K562 (cell line): ENCODE results near the gene WFDC2.

ENCODE experiments used
- E2F4 ChIP-seq: sonication (generic); formaldehyde crosslinking; IDR thresholded peaks from 2 replicates; pipeline ENCODE4 v1.8.0; 2022; ENCODE audit warnings: mild to moderate bottlenecking, low read depth, missing genetic modification reagents
- GTF2E2 ChIP-seq: fragments of 200-800 bp; sonication (Bioruptor generic); IDR thresholded peaks from 2 replicates; pipeline ENCODE4 v1.6.1; 2016; ENCODE audit warnings: missing genetic modification characterization, missing compliant biosample characterization
- HMG20A ChIP-seq: fragments of 450-650 bp; formaldehyde crosslinking; conservative IDR thresholded peaks from 2 replicates; pipeline ENCODE4 v1.4.0; 2020; ENCODE audit warnings: mild to moderate bottlenecking, mixed read lengths
- KDM1A ChIP-seq, 2 experiments: fragments of 450-650 bp; IDR thresholded peaks; 2 replicates each; pipeline ENCODE4 v1.6.1; 2016; ENCODE audit warnings: mild to moderate bottlenecking in 2 of 2
- MEF2A ChIP-seq: IDR thresholded peaks from 2 replicates; pipeline ENCODE4 v1.6.1; 2011; ENCODE audit warnings: low read depth, mild to moderate bottlenecking, low read length, moderate library complexity; ENCODE audit not compliant: control insufficient read depth
- POLR2A ChIP-seq: fragments of 450-650 bp; conservative IDR thresholded peaks from 2 replicates; pipeline ENCODE4 v1.6.1; 2016
- POLR2AphosphoS5 ChIP-seq: IDR thresholded peaks from 2 replicates; pipeline ENCODE4 v1.6.1; 2011; ENCODE audit warnings: mild to moderate bottlenecking, low read depth, low read length, moderate library complexity; ENCODE audit not compliant: control insufficient read depth, insufficient read depth
- SFPQ ChIP-seq: fragments of 200-400 bp; formaldehyde crosslinking; IDR thresholded peaks from 2 replicates; pipeline ENCODE4 v1.6.1; 2017; ENCODE audit warnings: mild to moderate bottlenecking, low read depth, low read length, moderate library complexity
- SIN3A ChIP-seq, 2 experiments: fragments of 150-350 bp in 1 of 2; IDR thresholded peaks; 2 replicates each; pipeline ENCODE4 v1.6.1; 2011 to 2016; ENCODE audit warnings: borderline replicate concordance in 2 of 2, low read depth in 2 of 2, low read length in 2 of 2, mild to moderate bottlenecking in 2 of 2, moderate library complexity in 2 of 2; ENCODE audit not compliant: control insufficient read depth in 1 of 2
- SMAD1 ChIP-seq: fragments of 150-350 bp; IDR thresholded peaks from 2 replicates; pipeline ENCODE4 v1.6.1; 2014; ENCODE audit warnings: low read length, low read depth; ENCODE audit not compliant: partially characterized antibody
- TF ChIP-seq, protein P1 (sequence below), 3 experiments: IDR thresholded peaks in 2 of 3; conservative IDR thresholded peaks in 1 of 3; 2 replicates each; pipeline ENCODE4 v1.5.1; 2011 to 2012; ENCODE audit warnings: low read length in 3 of 3, mild to moderate bottlenecking in 3 of 3, control low read depth in 2 of 3, improper control_type of control experiment in 1 of 3, inconsistent platforms in 1 of 3, low read depth in 1 of 3, mixed read lengths in 1 of 3, moderate library complexity in 1 of 3; ENCODE audit not compliant: insufficient read depth in 2 of 3
- TF ChIP-seq, protein P2 (sequence below): sonication (generic); formaldehyde crosslinking; IDR thresholded peaks from 2 replicates; pipeline ENCODE4 v1.8.0; 2022; ENCODE audit warnings: missing genetic modification reagents, mild to moderate bottlenecking, borderline replicate concordance
- TF ChIP-seq, protein P3 (sequence below), 2 experiments: fragments of 250-450 bp in 1 of 2; fragments of 450-650 bp in 1 of 2; sonication (Bioruptor Pico) in 1 of 2; IDR thresholded peaks; 2 replicates each; pipeline versions ENCODE4 v1.6.1 to v1.8.0; 2016 to 2021; ENCODE audit warnings: mild to moderate bottlenecking in 2 of 2, moderate library complexity in 2 of 2, missing compliant biosample characterization in 1 of 2, missing genetic modification characterization in 1 of 2
- TF ChIP-seq, protein P4 (sequence below): fragments of 450-650 bp; IDR thresholded peaks from 2 replicates; pipeline ENCODE4 v1.7.1; 2018; ENCODE audit warnings: mild to moderate bottlenecking, low read depth; ENCODE audit not compliant: partially characterized antibody

GRCh38 chr20:45485388-45485787 is 15.8 kb downstream of the WFDC2 start:
- TF ChIP-seq, protein P1, sequence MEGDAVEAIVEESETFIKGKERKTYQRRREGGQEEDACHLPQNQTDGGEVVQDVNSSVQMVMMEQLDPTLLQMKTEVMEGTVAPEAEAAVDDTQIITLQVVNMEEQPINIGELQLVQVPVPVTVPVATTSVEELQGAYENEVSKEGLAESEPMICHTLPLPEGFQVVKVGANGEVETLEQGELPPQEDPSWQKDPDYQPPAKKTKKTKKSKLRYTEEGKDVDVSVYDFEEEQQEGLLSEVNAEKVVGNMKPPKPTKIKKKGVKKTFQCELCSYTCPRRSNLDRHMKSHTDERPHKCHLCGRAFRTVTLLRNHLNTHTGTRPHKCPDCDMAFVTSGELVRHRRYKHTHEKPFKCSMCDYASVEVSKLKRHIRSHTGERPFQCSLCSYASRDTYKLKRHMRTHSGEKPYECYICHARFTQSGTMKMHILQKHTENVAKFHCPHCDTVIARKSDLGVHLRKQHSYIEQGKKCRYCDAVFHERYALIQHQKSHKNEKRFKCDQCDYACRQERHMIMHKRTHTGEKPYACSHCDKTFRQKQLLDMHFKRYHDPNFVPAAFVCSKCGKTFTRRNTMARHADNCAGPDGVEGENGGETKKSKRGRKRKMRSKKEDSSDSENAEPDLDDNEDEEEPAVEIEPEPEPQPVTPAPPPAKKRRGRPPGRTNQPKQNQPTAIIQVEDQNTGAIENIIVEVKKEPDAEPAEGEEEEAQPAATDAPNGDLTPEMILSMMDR (IDR thresholded peaks at IDR 0.05 in 2 of 3, conservative IDR thresholded peaks at IDR 0.05 in 1 of 3; ENCODE audit: insufficient read depth in 2 of 3, low read depth in 1 of 3, low read length in 3 of 3), result no peak
- TF ChIP-seq POLR2AphosphoS5 (no peak), SFPQ (no peak), GTF2E2 (tag) (no peak), HMG20A (CRISPR knock-in tag) (no peak), E2F4 (no peak), SIN3A (IDR thresholded peaks at IDR 0.05; ENCODE audit: borderline replicate concordance in 2 of 2, control insufficient read depth in 1 of 2, low read depth in 2 of 2, low read length in 2 of 2) (no peak), MEF2A (no peak), KDM1A (IDR thresholded peaks at IDR 0.05) (no peak), SMAD1 (no peak), POLR2A (no peak)
- TF ChIP-seq, protein P2, sequence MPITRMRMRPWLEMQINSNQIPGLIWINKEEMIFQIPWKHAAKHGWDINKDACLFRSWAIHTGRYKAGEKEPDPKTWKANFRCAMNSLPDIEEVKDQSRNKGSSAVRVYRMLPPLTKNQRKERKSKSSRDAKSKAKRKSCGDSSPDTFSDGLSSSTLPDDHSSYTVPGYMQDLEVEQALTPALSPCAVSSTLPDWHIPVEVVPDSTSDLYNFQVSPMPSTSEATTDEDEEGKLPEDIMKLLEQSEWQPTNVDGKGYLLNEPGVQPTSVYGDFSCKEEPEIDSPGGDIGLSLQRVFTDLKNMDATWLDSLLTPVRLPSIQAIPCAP (CRISPR knock-in tag), result no peak
- TF ChIP-seq, protein P3, sequence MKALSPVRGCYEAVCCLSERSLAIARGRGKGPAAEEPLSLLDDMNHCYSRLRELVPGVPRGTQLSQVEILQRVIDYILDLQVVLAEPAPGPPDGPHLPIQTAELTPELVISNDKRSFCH (CRISPR knock-in tag; IDR thresholded peaks at IDR 0.05), result no peak
- TF ChIP-seq, protein P3 (tag; IDR thresholded peaks at IDR 0.05), result no peak
- TF ChIP-seq, protein P4, sequence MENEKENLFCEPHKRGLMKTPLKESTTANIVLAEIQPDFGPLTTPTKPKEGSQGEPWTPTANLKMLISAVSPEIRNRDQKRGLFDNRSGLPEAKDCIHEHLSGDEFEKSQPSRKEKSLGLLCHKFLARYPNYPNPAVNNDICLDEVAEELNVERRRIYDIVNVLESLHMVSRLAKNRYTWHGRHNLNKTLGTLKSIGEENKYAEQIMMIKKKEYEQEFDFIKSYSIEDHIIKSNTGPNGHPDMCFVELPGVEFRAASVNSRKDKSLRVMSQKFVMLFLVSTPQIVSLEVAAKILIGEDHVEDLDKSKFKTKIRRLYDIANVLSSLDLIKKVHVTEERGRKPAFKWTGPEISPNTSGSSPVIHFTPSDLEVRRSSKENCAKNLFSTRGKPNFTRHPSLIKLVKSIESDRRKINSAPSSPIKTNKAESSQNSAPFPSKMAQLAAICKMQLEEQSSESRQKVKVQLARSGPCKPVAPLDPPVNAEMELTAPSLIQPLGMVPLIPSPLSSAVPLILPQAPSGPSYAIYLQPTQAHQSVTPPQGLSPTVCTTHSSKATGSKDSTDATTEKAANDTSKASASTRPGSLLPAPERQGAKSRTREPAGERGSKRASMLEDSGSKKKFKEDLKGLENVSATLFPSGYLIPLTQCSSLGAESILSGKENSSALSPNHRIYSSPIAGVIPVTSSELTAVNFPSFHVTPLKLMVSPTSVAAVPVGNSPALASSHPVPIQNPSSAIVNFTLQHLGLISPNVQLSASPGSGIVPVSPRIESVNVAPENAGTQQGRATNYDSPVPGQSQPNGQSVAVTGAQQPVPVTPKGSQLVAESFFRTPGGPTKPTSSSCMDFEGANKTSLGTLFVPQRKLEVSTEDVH, result no peak
